GM21528 (cell line): Measurements from ENCODE around the gene SOX11.

Experiments used
- ATAC-seq: cut with Tn5 transposase; IDR thresholded peaks from one replicate; pipeline ENCODE4 v1.9.1; 2021; ENCODE audit warnings: mild to moderate bottlenecking, moderate library complexity; ENCODE audit not compliant: unreplicated experiment, low FRiP score

The SOX11 gene

DNA sequence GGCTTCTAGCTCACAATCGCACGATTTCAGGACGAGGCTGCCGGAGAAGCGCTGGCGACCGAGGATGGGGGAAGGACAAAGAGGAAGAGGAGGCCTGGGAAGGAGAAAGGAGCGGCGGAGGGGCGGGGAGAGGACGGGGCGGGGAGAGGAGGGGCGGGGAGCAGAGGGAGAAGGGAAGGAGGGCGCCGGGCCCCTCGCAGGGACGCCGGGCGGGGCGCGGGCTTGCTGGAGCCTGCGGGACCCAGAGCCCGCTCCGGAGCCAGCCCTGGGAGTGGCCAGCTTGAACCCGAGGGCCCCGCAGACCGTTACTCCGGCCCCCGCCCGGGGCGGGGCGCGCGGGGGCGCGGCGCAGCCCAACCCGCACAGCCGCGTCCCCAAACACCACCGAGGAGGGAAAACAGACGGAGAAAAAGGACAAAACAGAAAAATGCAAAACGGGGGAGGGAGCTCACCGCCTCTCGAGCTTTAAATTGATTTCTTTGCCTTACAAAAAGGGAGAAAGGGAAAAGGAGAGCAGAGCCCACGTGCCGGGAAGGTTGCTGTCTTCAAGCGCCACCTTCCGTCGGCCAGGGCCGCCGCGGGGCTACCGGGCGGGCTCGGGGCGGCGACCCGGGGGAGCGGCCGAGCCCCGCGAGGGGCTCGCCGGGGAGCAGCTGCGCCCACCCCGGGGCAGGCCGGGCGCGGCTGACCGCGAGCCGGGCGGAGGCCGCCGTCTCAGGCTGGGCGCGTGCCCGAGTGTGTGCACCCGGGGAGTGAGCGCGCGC is 781 bp upstream of the SOX11 start:
- no peak for ATAC-seq

DNA sequence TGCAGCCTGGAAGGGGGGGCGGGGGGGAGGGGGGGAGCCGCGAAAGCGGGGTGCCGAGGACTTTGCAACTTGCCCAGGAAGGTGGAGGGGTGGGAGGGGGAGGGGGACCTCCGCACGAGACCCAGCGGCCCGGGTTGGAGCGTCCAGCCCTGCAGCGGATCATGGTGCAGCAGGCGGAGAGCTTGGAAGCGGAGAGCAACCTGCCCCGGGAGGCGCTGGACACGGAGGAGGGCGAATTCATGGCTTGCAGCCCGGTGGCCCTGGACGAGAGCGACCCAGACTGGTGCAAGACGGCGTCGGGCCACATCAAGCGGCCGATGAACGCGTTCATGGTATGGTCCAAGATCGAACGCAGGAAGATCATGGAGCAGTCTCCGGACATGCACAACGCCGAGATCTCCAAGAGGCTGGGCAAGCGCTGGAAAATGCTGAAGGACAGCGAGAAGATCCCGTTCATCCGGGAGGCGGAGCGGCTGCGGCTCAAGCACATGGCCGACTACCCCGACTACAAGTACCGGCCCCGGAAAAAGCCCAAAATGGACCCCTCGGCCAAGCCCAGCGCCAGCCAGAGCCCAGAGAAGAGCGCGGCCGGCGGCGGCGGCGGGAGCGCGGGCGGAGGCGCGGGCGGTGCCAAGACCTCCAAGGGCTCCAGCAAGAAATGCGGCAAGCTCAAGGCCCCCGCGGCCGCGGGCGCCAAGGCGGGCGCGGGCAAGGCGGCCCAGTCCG is 540 bp downstream of the SOX11 start:
- no peak for ATAC-seq

DNA sequence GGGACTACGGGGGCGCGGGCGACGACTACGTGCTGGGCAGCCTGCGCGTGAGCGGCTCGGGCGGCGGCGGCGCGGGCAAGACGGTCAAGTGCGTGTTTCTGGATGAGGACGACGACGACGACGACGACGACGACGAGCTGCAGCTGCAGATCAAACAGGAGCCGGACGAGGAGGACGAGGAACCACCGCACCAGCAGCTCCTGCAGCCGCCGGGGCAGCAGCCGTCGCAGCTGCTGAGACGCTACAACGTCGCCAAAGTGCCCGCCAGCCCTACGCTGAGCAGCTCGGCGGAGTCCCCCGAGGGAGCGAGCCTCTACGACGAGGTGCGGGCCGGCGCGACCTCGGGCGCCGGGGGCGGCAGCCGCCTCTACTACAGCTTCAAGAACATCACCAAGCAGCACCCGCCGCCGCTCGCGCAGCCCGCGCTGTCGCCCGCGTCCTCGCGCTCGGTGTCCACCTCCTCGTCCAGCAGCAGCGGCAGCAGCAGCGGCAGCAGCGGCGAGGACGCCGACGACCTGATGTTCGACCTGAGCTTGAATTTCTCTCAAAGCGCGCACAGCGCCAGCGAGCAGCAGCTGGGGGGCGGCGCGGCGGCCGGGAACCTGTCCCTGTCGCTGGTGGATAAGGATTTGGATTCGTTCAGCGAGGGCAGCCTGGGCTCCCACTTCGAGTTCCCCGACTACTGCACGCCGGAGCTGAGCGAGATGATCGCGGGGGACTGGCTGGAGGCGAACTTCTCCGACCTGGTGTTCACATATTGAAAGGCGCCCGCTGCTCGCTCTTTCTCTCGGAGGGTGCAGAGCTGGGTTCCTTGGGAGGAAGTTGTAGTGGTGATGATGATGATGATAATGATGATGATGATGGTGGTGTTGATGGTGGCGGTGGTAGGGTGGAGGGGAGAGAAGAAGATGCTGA is 1.4 kb downstream of the SOX11 start:
- no peak for ATAC-seq

- ATAC-seq: no peak
Observed at GRCh38 chr2:5694306-5694705, 2.1 kb downstream of the SOX11 start.

DNA sequence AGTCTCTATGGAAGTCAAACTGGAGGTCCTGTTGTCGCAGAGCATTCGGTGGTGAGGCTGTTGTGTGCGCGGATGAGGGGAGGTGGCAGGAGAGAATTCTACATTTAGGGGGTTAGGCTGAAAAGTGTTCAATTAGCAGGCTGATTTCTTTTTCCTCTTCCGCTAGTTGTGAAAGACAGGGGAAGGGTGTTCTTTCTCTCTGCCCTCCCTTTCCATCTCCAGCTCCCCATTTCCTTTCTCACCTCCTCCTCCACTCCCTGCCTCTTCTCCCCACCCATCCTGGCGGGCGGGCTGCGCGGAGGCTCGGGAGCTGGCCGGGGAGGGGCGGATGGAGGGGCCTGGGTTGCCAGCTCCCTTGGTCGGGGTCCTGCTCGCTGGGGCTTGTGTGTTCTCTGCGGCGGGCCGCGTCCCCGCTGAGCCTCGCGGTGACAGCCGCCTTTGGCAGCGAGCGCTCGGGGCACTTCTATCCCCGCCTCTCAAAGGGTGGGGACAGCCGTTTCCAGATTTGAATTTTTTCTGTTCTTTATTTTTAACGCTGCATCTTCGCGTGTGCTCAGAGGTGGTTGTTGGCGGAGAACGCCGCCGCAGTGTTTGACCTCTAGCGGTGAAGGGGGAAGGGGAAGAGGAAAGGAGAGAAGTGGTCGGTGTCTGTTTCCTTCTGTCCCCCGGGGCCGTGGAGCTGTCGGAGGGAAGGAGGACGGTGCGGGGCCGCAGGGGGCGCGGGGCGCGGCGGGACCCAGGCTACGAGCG is 3.6 kb downstream of the SOX11 start:
- peak; percentile 49 for ATAC-seq

- ATAC-seq: peak; percentile 49
Observed at GRCh38 chr2:5696404-5696944, 4.3 kb downstream of the SOX11 start.

DNA sequence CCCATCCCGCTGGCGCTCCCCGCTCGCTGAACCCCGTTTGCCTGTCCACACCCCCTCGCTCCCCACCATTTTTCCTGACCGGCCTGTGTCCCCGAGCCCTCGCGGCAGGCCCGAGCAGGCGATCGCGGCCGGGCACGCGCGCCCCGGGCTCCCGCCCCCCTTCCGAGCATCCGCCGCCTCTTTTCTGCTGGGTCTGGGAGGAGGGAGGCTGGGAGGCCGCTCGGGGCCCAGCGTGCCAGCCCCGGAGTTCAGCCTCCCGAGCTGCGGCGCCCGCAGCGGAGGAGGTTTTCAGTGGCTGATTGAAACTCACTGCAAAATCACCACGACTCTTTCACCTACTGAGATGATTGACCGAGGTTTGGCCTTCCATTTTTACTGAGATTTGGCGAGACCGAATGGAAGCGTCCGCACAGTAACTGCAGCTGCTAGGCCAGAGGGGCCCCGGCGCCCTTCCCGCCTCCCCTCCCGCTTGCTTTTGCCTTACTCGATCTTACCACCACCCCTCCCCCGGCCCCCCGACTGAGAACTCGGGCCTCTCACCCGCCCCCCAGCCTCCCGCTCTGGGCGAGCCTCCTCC is 4.8 kb downstream of the SOX11 start:
- peak; percentile 57 for ATAC-seq

DNA sequence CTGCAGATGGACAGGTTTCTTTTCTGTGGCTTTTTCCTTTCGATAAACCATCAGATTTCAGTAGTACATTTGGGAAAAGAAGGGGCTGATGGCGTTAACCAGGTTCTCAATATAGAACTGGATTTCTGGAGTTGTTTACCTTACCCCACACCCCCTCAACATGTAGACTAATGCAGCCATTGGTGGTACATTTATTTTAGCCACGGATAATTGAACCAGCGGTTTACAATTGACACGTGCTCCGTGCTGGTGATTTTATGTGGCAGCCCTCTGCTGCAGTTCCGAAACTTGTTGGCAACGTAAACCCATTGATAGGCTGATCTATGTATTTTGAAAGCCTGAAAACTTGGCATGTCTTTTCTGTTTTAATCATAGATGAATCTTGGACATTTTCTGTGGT is 5.4 kb downstream of the SOX11 start:
- ATAC-seq: no peak

DNA sequence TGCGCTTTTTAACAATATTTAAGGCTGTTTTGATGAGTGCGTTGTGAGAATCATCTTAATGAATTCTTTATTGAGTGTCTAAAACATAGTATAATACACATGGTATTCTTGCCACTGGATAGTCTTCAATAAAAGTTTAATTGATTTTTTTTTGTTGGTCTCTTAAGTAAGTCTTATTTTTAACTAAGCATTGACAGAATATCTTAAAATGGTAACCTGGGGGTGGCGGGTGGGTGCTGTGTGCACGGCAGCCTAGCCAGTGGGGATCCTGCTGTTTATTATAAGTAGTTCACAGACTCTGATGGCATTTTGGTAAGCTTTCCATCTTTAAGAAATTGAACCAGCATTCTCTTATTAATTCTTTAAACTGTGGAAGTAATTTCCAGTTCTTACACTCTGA is 6.0 kb downstream of the SOX11 start:
- no peak for ATAC-seq

DNA sequence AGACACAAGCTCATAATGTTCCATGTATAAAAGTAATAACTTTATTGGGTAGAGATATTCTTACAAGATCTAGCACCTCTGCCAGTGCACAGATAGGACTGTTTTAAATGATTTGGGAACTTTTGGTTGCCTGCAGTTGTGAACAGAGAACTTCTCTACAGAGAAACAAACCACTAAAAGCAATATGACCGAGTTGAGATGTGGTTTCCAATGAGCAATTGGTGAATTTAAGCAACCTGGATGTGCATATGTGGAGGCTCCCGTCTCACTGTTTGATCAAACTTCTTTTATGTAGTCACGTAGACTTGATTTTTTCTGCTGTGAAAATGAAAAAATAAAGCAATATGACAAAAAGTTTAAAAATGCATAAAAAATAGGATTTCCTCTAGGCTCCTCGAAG is 7.8 kb downstream of the SOX11 start:
- no peak for ATAC-seq

GRCh38 chr2:5700551-5700950 is 8.4 kb downstream of the SOX11 start:
- ATAC-seq: no peak

DNA sequence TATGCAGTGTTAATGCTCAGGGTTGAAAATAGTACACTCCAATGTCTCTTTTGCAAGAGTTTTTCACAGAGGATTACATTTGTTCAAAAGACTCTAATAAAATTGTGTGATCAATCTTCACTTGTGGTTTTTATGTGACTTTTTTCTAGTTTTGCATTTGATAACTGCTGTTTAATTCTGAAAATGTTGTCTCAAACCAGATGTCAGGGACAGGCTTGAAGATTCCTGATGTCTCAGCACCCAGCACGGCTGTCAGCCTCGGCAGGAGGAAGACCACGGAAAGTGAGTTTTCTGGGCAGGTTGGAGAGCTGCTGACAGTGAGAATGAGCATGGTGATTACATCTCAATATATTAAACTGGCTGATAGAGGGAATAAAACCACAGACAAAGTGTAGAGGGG is 9.1 kb downstream of the SOX11 start:
- no peak for ATAC-seq

- ATAC-seq: no peak
Observed at GRCh38 chr2:5703166-5703565, 11.0 kb downstream of the SOX11 start.

GRCh38 chr2:5705490-5705889 is 13.3 kb downstream of the SOX11 start:
- no peak for ATAC-seq

GRCh38 chr2:5706717-5707455 is 14.7 kb downstream of the SOX11 start:
- ATAC-seq: no peak

GRCh38 chr2:5710615-5711014 is 18.4 kb downstream of the SOX11 start:
- ATAC-seq: no peak

- no peak for ATAC-seq
Observed at GRCh38 chr2:5713101-5713500, 20.9 kb downstream of the SOX11 start.

DNA sequence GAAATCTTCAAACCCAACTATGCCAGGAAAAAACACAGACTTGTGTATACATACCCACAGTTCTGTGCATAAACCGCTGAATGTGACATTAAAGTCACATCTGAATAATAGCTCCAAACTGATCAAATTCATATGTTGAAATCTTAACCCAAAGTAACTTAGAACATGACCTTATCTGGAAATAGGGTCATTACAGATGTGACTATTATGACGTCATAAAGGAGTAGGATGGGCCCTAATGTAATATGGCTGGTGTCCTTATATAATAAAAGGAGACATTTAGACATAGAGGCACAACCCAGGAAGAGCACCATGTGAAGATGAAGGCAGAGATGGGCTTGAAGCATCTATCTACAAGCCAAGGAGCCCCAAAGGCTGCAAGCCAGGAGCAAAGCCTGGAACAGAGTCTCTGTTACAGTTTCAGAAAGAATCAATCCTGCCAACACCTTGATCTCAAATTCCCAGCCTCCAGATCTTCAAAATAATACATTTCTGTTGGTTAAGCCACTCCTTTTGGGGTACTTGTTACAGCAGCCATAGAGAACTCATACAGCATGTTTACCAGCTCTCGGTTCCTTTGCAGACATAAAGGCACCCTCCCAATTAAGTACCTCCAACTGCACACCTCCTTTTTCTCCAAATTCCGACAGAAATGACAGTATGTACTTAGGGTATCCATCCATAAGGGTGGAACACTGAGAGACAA is 27.6 kb downstream of the SOX11 start:
- no peak for ATAC-seq
